ENCODE results near the gene PXMP4. TPM values are rescaled to one million over a fixed set of nuclear protein-coding genes. Genes with fewer than 3 reads are reported as not detected.

The PXMP4 gene
- total and polyA plus RNA-seq, 12 donors = 6.8 to 47.4 (median 20.4) TPM

- Histone ChIP-seq H3K36me3 (replicated peaks in 1 of 2) (peaks cover 0 to 33% of the 10 kb centered on the region in 2 donors), H3K4me1 (replicated peaks in 1 of 2) (peaks cover 0 to 14% of the 10 kb centered on the region in 2 donors), H3K4me3 (no peak overlapping the region), H3K27ac (no peak overlapping the region), H3K9me3 (replicated peaks in 1 of 3) (no peaks in the 10 kb centered on the region), H3K27me3 (no peaks in the 10 kb centered on the region)
- WGBS, 4 donors = 53 to 70% (median 62%) methylated on average over 3 to 4 of the region's 4 CpGs
- intact Hi-C loops (cut with DNase I) = no loop called here
- TF ChIP-seq POLR2A (IDR thresholded peaks at IDR 0.05) = no peak
- TF ChIP-seq, protein P1, sequence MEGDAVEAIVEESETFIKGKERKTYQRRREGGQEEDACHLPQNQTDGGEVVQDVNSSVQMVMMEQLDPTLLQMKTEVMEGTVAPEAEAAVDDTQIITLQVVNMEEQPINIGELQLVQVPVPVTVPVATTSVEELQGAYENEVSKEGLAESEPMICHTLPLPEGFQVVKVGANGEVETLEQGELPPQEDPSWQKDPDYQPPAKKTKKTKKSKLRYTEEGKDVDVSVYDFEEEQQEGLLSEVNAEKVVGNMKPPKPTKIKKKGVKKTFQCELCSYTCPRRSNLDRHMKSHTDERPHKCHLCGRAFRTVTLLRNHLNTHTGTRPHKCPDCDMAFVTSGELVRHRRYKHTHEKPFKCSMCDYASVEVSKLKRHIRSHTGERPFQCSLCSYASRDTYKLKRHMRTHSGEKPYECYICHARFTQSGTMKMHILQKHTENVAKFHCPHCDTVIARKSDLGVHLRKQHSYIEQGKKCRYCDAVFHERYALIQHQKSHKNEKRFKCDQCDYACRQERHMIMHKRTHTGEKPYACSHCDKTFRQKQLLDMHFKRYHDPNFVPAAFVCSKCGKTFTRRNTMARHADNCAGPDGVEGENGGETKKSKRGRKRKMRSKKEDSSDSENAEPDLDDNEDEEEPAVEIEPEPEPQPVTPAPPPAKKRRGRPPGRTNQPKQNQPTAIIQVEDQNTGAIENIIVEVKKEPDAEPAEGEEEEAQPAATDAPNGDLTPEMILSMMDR (IDR thresholded peaks at IDR 0.05) = no peak
- peak in 3 of 7 donors; percentile 24 to 54 (median 26) for DNase-seq
Measured at GRCh38 chr20:33655164-33655563, 64.9 kb downstream of the PXMP4 start.

DNA sequence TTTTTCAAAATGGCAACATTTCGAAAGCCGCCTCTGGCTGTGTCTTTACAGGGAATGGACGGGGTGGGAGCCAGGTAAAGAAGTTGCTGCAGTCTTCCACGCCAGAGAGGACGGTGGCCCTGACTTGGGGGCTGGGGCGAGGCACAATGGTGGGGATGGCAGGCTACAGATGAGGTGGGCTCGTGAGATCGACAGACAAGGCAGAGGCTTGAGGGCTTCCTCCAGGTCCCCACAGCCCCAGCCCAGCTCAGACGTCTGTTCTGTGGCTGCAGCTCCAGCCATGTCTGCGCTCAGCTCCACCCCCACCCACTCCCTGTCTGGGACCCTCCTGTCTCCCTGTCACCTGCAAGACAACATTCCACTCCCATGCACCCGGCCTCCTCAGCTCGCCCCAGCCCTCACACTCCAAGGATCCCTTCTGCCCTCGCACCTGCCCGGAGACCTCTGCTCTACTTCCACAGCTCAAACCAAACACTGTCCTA lies 65.4 kb downstream of the PXMP4 start:
- Histone ChIP-seq H3K36me3 (replicated peaks in 1 of 2) (peaks cover 0 to 29% of the 10 kb centered on the region in 2 donors), H3K4me1 (replicated peaks in 1 of 2) (peaks cover 0 to 14% of the 10 kb centered on the region in 2 donors), H3K27ac (no peak overlapping the region), H3K4me3 (no peak overlapping the region), H3K27me3 (no peaks in the 10 kb centered on the region), H3K9me3 (replicated peaks in 1 of 3) (no peaks in the 10 kb centered on the region)
- no peak for TF ChIP-seq POLR2A (IDR thresholded peaks at IDR 0.05)
- TF ChIP-seq, protein P1 (IDR thresholded peaks at IDR 0.05) = no peak
- intact Hi-C loops (cut with DNase I) = no loop called here
- peak in 2 of 7 donors; percentile 35 to 54 for DNase-seq
- 50 to 61% (median 56%) methylated on average over 13 to 14 of the region's 14 CpGs for WGBS, 4 donors

DNA sequence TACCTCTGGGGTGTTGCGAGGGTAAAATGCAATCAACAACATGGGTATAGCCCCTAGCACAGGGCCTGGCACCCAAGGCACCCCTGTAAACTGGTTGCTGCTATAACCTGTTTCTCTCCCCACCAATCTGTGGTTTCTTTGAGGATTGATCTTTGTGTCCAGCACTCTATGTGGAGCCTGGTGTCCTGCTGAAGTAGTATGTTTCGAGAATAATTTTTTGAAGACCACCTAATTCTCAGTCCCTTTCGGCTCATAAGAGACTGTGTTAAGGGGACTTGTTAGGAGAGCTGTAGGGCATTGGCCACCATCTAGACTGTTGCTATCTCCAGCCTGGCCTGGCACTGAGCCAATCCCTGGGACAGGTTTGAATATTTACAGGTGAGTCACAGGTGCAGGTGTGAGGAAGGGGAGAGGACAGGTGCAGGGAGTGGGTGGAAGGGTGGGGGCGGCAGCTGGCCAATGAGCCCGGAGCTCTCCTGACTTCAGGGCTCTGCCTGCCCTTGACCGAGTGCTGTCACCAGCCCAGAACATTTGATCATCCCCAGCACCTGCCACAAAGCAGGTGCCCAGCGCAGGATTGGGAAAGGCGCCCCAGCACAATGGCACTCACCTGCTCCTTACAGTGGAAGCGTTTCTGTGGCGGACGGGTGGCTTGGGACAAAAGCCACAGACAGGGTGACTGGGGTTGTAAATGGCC lies 66.1 kb downstream of the PXMP4 start:
- no peak overlapping the region for H3K27ac ChIP-seq
- H3K4me3 ChIP-seq = no peak overlapping the region
- peaks cover 0 to 22% of the 10 kb centered on the region in 2 donors for H3K36me3 ChIP-seq (replicated peaks in 1 of 2)
- H3K4me1 ChIP-seq (replicated peaks in 1 of 2) = peaks cover 0 to 14% of the 10 kb centered on the region in 2 donors
- DNase-seq = peak in 5 of 7 donors; percentile 42 to 83 (median 58)
- H3K27me3 ChIP-seq = no peaks in the 10 kb centered on the region
- 61 to 71% (median 64%) methylated on average over 9 to 11 of the region's 11 CpGs for WGBS, 4 donors
- intact Hi-C loops (cut with DNase I) = no loop called here
- H3K9me3 ChIP-seq (replicated peaks in 1 of 3) = no peaks in the 10 kb centered on the region
- no peak for TF ChIP-seq POLR2A (IDR thresholded peaks at IDR 0.05)
- TF ChIP-seq, protein P1 (IDR thresholded peaks at IDR 0.05) = no peak

GRCh38 chr20:33653218-33653899 lies 66.8 kb downstream of the PXMP4 start:
- no peak overlapping the region for H3K27ac ChIP-seq
- intact Hi-C loops (cut with DNase I) = no loop called here
- 31 to 44% (median 40%) methylated on average over 12 to 16 of the region's 16 CpGs for WGBS, 4 donors

More at GRCh38 chr20:33653218-33653899, 66.8 kb downstream of the PXMP4 start:
- Histone ChIP-seq H3K36me3 (replicated peaks in 1 of 2) (peaks cover 0 to 15% of the 10 kb centered on the region in 2 donors), H3K27me3 (no peaks in the 10 kb centered on the region), H3K4me1 (replicated peaks in 1 of 2) (peaks cover 0 to 14% of the 10 kb centered on the region in 2 donors), H3K4me3 (no peak overlapping the region), H3K9me3 (replicated peaks in 1 of 3) (no peaks in the 10 kb centered on the region)
- peak; percentile 60 to 86 (median 68) for DNase-seq
- no peak for TF ChIP-seq POLR2A (IDR thresholded peaks at IDR 0.05)
- TF ChIP-seq, protein P1 (IDR thresholded peaks at IDR 0.05) = peak; percentile 58 to 85 (median 80)

Data from adrenal gland (tissue), 12 donors.